HG03520 (cell line): Measurements from ENCODE around the gene OLIG1.

Experiments
- ATAC-seq: cut with Tn5 transposase; IDR thresholded peaks from one replicate; pipeline ENCODE4 v1.9.1; 2021; ENCODE audit warnings: mild to moderate bottlenecking, moderate library complexity; ENCODE audit not compliant: unreplicated experiment

Gene OLIG1, protein sequence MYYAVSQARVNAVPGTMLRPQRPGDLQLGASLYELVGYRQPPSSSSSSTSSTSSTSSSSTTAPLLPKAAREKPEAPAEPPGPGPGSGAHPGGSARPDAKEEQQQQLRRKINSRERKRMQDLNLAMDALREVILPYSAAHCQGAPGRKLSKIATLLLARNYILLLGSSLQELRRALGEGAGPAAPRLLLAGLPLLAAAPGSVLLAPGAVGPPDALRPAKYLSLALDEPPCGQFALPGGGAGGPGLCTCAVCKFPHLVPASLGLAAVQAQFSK

DNA sequence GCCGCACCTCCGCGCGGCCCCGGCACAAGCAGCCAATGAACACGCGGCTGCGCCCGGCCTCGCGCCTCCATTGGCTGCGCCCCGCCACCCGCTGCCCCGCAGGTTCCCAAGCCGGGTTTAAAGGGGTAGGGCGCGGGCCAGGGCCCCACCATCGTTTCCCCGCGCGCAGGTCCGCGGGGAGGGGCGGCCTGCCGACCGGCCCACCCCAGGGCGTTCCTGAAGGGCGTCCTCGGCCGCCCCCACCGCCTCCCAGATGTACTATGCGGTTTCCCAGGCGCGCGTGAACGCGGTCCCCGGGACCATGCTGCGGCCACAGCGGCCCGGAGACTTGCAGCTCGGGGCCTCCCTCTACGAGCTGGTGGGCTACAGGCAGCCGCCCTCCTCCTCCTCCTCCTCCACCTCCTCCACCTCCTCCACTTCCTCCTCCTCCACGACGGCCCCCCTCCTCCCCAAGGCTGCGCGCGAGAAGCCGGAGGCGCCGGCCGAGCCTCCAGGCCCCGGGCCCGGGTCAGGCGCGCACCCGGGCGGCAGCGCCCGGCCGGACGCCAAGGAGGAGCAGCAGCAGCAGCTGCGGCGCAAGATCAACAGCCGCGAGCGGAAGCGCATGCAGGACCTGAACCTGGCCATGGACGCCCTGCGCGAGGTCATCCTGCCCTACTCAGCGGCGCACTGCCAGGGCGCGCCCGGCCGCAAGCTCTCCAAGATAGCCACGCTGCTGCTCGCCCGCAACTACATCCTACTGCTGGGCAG lies at the start of gene OLIG1:
Gene OLIG1 (plus strand): TSS at position 148 of the 750 bp plus-strand sequence. CDS start 106 bp downstream, at position 254.
- no peak for ATAC-seq

DNA sequence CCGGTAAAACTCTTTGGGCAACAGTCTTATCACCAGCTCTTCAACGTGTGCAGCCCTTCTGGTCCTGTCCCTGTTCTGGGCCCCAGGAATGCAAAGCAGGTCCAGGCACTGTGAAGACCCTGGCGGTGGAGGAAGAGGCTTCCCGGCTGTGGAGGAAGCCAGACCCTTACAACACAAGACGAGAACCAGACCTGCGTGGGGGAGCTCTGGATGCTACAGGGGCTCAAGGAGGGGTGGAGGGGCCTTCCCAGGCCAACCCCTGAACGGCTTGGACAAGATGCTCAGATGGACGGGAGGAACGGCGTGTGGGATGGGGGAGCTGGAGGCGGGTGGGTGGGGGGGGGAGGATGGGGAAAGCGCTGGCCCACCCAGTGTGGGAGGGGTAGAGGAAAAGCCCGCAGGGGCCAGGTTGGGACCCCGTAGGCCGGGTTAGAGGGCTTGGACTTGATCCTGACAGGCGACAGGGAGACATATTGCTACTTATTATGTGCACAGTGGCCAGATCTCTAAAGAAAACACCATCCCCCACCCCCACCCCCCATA lies 49.3 kb upstream of the OLIG1 start:
- ATAC-seq = no peak

GRCh38 chr21:33021150-33021549 lies 48.8 kb upstream of the OLIG1 start:
- no peak for ATAC-seq

GRCh38 chr21:33021667-33022066 lies 48.3 kb upstream of the OLIG1 start:
- ATAC-seq = no peak

GRCh38 chr21:33022489-33022827 lies 47.5 kb upstream of the OLIG1 start:
- ATAC-seq = no peak

- ATAC-seq = no peak
These were observed 46.9 kb upstream of the OLIG1 start for GRCh38 chr21:33022828-33023573.

DNA sequence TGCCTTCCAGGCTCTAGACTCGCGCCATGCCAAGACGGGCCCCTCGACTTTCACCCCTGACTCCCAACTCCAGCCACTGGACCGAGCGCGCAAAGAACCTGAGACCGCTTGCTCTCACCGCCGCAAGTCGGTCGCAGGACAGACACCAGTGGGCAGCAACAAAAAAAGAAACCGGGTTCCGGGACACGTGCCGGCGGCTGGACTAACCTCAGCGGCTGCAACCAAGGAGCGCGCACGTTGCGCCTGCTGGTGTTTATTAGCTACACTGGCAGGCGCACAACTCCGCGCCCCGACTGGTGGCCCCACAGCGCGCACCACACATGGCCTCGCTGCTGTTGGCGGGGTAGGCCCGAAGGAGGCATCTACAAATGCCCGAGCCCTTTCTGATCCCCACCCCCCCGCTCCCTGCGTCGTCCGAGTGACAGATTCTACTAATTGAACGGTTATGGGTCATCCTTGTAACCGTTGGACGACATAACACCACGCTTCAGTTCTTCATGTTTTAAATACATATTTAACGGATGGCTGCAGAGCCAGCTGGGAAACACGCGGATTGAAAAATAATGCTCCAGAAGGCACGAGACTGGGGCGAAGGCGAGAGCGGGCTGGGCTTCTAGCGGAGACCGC lies 46.3 kb upstream of the OLIG1 start:
- ATAC-seq = no peak

- ATAC-seq = no peak
These were observed 45.5 kb upstream of the OLIG1 start for GRCh38 chr21:33024201-33025103.

DNA sequence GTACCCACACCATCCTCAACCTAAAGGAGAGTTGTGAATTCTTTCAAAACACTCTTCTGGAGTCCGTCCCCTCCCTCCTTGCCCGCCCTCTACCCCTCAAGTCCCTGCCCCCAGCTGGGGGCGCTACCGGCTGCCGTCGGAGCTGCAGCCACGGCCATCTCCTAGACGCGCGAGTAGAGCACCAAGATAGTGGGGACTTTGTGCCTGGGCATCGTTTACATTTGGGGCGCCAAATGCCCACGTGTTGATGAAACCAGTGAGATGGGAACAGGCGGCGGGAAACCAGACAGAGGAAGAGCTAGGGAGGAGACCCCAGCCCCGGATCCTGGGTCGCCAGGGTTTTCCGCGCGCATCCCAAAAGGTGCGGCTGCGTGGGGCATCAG lies 44.8 kb upstream of the OLIG1 start:
- no peak for ATAC-seq

DNA sequence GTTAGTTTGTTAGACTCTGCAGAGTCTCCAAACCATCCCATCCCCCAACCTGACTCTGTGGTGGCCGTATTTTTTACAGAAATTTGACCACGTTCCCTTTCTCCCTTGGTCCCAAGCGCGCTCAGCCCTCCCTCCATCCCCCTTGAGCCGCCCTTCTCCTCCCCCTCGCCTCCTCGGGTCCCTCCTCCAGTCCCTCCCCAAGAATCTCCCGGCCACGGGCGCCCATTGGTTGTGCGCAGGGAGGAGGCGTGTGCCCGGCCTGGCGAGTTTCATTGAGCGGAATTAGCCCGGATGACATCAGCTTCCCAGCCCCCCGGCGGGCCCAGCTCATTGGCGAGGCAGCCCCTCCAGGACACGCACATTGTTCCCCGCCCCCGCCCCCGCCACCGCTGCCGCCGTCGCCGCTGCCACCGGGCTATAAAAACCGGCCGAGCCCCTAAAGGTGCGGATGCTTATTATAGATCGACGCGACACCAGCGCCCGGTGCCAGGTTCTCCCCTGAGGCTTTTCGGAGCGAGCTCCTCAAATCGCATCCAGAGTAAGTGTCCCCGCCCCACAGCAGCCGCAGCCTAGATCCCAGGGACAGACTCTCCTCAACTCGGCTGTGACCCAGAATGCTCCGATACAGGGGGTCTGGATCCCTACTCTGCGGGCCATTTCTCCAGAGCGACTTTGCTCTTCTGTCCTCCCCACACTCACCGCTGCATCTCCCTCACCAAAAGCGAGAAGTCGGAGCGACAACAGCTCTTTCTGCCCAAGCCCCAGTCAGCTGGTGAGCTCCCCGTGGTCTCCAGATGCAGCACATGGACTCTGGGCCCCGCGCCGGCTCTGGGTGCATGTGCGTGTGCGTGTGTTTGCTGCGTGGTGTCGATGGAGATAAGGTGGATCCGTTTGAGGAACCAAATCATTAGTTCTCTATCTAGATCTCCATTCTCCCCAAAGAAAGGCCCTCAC lies 44.2 kb upstream of the OLIG1 start, which contains the start of gene OLIG2:
Gene OLIG2 (plus strand): TSS at position 447 of the 954 bp plus-strand sequence. CDS start 928 bp downstream, outside the sequence.
- ATAC-seq = no peak

DNA sequence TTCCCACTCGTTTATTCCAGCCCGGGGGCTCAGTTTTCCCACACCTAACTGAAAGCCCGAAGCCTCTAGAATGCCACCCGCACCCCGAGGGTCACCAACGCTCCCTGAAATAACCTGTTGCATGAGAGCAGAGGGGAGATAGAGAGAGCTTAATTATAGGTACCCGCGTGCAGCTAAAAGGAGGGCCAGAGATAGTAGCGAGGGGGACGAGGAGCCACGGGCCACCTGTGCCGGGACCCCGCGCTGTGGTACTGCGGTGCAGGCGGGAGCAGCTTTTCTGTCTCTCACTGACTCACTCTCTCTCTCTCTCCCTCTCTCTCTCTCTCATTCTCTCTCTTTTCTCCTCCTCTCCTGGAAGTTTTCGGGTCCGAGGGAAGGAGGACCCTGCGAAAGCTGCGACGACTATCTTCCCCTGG lies 43.5 kb upstream of the OLIG1 start:
- ATAC-seq = no peak

GRCh38 chr21:33026878-33027400 lies 43.0 kb upstream of the OLIG1 start:
- no peak for ATAC-seq

DNA sequence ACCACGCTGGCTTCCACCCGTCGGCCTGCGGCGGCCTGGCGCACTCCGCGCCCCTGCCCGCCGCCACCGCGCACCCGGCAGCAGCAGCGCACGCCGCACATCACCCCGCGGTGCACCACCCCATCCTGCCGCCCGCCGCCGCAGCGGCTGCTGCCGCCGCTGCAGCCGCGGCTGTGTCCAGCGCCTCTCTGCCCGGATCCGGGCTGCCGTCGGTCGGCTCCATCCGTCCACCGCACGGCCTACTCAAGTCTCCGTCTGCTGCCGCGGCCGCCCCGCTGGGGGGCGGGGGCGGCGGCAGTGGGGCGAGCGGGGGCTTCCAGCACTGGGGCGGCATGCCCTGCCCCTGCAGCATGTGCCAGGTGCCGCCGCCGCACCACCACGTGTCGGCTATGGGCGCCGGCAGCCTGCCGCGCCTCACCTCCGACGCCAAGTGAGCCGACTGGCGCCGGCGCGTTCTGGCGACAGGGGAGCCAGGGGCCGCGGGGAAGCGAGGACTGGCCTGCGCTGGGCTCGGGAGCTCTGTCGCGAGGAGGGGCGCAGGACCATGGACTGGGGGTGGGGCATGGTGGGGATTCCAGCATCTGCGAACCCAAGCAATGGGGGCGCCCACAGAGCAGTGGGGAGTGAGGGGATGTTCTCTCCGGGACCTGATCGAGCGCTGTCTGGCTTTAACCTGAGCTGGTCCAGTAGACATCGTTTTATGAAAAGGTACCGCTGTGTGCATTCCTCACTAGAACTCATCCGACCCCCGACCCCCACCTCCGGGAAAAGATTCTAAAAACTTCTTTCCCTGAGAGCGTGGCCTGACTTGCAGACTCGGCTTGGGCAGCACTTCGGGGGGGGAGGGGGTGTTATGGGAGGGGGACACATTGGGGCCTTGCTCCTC lies 42.3 kb upstream of the OLIG1 start:
- ATAC-seq = no peak

DNA sequence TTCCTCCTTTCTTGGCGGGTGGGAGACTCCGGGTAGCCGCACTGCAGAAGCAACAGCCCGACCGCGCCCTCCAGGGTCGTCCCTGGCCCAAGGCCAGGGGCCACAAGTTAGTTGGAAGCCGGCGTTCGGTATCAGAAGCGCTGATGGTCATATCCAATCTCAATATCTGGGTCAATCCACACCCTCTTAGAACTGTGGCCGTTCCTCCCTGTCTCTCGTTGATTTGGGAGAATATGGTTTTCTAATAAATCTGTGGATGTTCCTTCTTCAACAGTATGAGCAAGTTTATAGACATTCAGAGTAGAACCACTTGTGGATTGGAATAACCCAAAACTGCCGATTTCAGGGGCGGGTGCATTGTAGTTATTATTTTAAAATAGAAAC lies 41.7 kb upstream of the OLIG1 start:
- no peak for ATAC-seq

DNA sequence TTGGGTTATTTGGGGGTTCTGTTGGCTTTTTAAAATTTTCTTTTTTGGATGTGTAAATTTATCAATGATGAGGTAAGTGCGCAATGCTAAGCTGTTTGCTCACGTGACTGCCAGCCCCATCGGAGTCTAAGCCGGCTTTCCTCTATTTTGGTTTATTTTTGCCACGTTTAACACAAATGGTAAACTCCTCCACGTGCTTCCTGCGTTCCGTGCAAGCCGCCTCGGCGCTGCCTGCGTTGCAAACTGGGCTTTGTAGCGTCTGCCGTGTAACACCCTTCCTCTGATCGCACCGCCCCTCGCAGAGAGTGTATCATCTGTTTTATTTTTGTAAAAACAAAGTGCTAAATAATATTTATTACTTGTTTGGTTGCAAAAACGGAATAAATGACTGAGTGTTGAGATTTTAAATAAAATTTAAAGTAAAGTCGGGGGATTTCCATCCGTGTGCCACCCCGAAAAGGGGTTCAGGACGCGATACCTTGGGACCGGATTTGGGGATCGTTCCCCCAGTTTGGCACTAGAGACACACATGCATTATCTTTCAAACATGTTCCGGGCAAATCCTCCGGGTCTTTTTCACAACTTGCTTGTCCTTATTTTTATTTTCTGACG lies 41.1 kb upstream of the OLIG1 start:
- no peak for ATAC-seq

DNA sequence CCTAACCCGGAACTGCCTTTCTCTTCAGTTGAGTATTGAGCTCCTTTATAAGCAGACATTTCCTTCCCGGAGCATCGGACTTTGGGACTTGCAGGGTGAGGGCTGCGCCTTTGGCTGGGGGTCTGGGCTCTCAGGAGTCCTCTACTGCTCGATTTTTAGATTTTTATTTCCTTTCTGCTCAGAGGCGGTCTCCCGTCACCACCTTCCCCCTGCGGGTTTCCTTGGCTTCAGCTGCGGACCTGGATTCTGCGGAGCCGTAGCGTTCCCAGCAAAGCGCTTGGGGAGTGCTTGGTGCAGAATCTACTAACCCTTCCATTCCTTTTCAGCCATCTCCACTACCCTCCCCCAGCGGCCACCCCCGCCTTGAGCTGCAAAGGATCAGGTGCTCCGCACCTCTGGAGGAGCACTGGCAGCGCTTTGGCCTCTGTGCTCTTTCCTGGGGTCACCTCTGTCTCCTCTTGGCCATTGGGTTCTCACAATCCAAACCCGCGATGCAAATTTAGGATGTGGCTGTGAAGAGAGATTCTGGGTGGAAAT lies 40.5 kb upstream of the OLIG1 start:
- ATAC-seq = no peak

DNA sequence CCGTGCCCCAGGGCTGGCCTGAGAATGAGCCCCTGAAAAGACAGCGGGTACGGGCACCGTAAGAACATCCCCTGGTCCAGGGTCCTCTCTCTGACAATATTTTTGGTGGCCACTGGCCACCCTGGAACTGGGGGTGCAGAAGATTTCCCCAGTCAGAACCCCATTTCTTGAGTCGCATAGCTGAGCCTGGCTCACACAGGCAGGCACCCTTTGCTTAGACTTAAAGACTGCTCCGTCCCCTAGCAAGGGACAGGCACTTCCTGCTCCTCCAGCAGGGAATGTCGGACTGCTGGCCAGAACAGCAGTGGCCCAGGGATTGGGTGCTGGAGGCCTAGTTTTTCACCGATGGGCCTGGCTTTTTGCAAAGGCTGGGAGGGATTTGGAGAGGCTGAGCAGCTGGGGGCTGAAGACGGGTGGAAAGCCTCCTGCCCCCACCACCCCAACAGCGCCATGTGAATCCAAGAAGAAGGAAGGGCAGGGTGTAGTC lies 39.9 kb upstream of the OLIG1 start:
- no peak for ATAC-seq
